GM12892 (cell line): Measurements from ENCODE around the gene S100A8.

ENCODE experiments used
- POLR2A ChIP-seq: IDR thresholded peaks from 2 replicates; pipeline ENCODE4 v1.6.1; 2011; ENCODE audit warnings: low read depth, low read length, control low read depth
- POLR2AphosphoS5 ChIP-seq: IDR thresholded peaks from 2 replicates; pipeline ENCODE4 v1.6.1; 2011; ENCODE audit warnings: low read depth, low read length, control low read depth
- TAF1 ChIP-seq: IDR thresholded peaks from 2 replicates; pipeline ENCODE4 v1.6.1; 2011; ENCODE audit warnings: low read depth, mild to moderate bottlenecking, control low read depth, low read length, borderline replicate concordance

- no peak for TF ChIP-seq POLR2A
- no peak for TF ChIP-seq TAF1
- TF ChIP-seq POLR2AphosphoS5 = no peak
Observed at GRCh38 chr1:153384958-153385580, 5.8 kb downstream of the S100A8 start.
